Esophagus muscularis mucosa (tissue), 4 donors: ENCODE results near the gene SEMA5A. TPM values are rescaled to one million over a fixed set of nuclear protein-coding genes. Genes with fewer than 3 reads are reported as not detected.

Source experiments
- DNase-seq: peaks from one replicate; pipeline ENCODE4 v3.0.0-alpha.2; 2017; ENCODE audit errors: extremely low spot score
- H3K27ac ChIP-seq, 4 donors: fragments of 200-600 bp; sonication (generic); replicated peaks in 1 of 4; 1 replicate in 3 of 4; 2 replicates in 1 of 4; pipeline ENCODE4 v1.5.1; 2016 to 2019; ENCODE audit warnings: mild to moderate bottlenecking in 1 of 4
- H3K27me3 ChIP-seq, 4 donors: fragments of 200-600 bp; sonication (generic); one replicate each; pipeline versions ENCODE4 v1.5.1 to v1.6.0; 2016 to 2019
- H3K36me3 ChIP-seq, 4 donors: fragments of 200-600 bp; sonication (generic); one replicate each; pipeline ENCODE4 v1.5.1; 2016 to 2019
- H3K4me1 ChIP-seq, 4 donors: fragments of 200-600 bp; sonication (generic); one replicate each; pipeline ENCODE4 v1.5.1; 2016 to 2019
- H3K4me3 ChIP-seq, 4 donors: fragments of 200-600 bp; sonication (generic); 1 replicate in 2 of 4; 2 replicates in 2 of 4; pipeline ENCODE4 v1.5.1; 2016 to 2019; ENCODE audit warnings: mild to moderate bottlenecking in 4 of 4, moderate library complexity in 1 of 4
- H3K9me3 ChIP-seq, 4 donors: fragments of 200-600 bp; sonication (generic); 1 replicate in 3 of 4; 2 replicates in 1 of 4; pipeline ENCODE4 v1.5.1; 2016 to 2019
- CTCF ChIP-seq, 3 experiments: fragments of 200-600 bp in 2 of 3; fragments of 450-650 bp in 1 of 3; sonication (generic) in 2 of 3; IDR thresholded peaks; one replicate each; pipeline ENCODE4 v1.5.1; 2017 to 2019; ENCODE audit warnings: antibody characterized with exemption in 3 of 3, mild to moderate bottlenecking in 2 of 3, moderate library complexity in 1 of 3
- EP300 ChIP-seq: sonication (generic); formaldehyde crosslinking; IDR thresholded peaks from one replicate; pipeline ENCODE4 v1.6.1; 2017; ENCODE audit warnings: antibody characterized with exemption
- POLR2A ChIP-seq: fragments of 450-650 bp; IDR thresholded peaks from one replicate; pipeline ENCODE4 v1.6.1; 2017; ENCODE audit warnings: antibody characterized with exemption, moderate library complexity, mild to moderate bottlenecking, low read depth
- POLR2AphosphoS5 ChIP-seq, 2 donors: sonication (generic); formaldehyde crosslinking; IDR thresholded peaks; one replicate each; pipeline ENCODE4 v1.6.1; 2017; ENCODE audit warnings: antibody characterized with exemption in 2 of 2
- WGBS: methylation state at CpG from one replicate; pipeline ENCODE4 v1.1.5; 2018; 5-methylcytosine and 5-hydroxymethylcytosine counted together
- intact Hi-C: fragments of 100-400 bp; cut with DNase I; formaldehyde crosslinking; loops from one replicate; pipeline ENCODE4 v1.15.1; 2023
- total RNA-seq, 4 donors: library from RNA; depleted of rRNA; stranded (reverse); fragments of >200 nt; gene quantifications; one replicate each; pipeline versions ENCODE4 v1.1.0 to v1.2.1, GENCODE V29; 2016

SEMA5A gene
- total RNA-seq, 4 donors from 2014 or later: 2.1 to 5.6 (median 3.5) TPM

DNA sequence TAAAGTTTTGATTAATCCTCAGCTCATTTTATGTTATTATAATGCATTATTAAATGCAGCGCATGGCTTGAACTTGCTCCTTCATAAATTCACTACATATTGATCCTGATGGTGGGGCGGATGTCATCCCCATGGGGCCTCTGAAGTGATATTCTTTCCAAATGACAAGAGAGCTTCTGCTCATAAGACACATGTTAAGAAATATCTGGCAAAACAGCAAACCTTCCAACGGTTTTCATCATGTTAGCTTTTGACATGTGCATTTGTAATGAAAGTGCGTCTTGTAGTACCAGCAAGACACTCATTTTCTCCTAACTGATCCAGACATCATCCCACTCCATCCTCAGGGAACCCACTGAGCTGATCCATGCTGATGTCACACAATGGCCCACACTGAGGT is 45.7 kb downstream of the SEMA5A start:
- no peaks in the 10 kb centered on the region for H3K9me3 ChIP-seq
- H3K36me3 ChIP-seq: no peaks in the 10 kb centered on the region
- intact Hi-C loops: no loop called here
- H3K4me3 ChIP-seq: no peak overlapping the region
- TF ChIP-seq EP300: no peak
- no peak for TF ChIP-seq POLR2AphosphoS5 (IDR thresholded peaks at IDR 0.05)
- no peak for TF ChIP-seq CTCF (IDR thresholded peaks at IDR 0.05)
- no peak for TF ChIP-seq POLR2A
- no peak overlapping the region for H3K27ac ChIP-seq
- no peak for DNase-seq
- WGBS: 87% methylated on average over 4 of the region's 4 CpGs
- no peaks in the 10 kb centered on the region for H3K27me3 ChIP-seq
- H3K4me1 ChIP-seq: peaks cover 0 to 12% (median 0%) of the 10 kb centered on the region in 4 donors

- H3K27me3 ChIP-seq: no peaks in the 10 kb centered on the region
- peaks cover 0 to 11% (median 0%) of the 10 kb centered on the region in 4 donors for H3K4me1 ChIP-seq
- no peak for DNase-seq
- H3K4me3 ChIP-seq: no peak overlapping the region
- intact Hi-C loops: no loop called here
- no peaks in the 10 kb centered on the region for H3K9me3 ChIP-seq
- H3K36me3 ChIP-seq: no peaks in the 10 kb centered on the region
- no peak overlapping the region for H3K27ac ChIP-seq
- 83% methylated on average over 1 of the region's 1 CpG for WGBS
- TF ChIP-seq POLR2AphosphoS5 (IDR thresholded peaks at IDR 0.05): no peak
- no peak for TF ChIP-seq CTCF (IDR thresholded peaks at IDR 0.05)
- TF ChIP-seq POLR2A: no peak
- TF ChIP-seq EP300: no peak
Observed at GRCh38 chr5:9499498-9499876, 46.4 kb downstream of the SEMA5A start.

- intact Hi-C loops: no loop called here
- no peak for DNase-seq
- peaks cover 0 to 11% (median 0%) of the 10 kb centered on the region in 4 donors for H3K4me1 ChIP-seq
- TF ChIP-seq EP300: no peak
- no peak for TF ChIP-seq CTCF (IDR thresholded peaks at IDR 0.05)
- no peak for TF ChIP-seq POLR2A
- no peak for TF ChIP-seq POLR2AphosphoS5 (IDR thresholded peaks at IDR 0.05)
- no peaks in the 10 kb centered on the region for H3K27me3 ChIP-seq
- no peak overlapping the region for H3K27ac ChIP-seq
- no peak overlapping the region for H3K4me3 ChIP-seq
- no peaks in the 10 kb centered on the region for H3K9me3 ChIP-seq
- 92% methylated on average over 14 of the region's 14 CpGs for WGBS
- H3K36me3 ChIP-seq: no peaks in the 10 kb centered on the region
Observed at GRCh38 chr5:9498541-9499497, 47.1 kb downstream of the SEMA5A start.

DNA sequence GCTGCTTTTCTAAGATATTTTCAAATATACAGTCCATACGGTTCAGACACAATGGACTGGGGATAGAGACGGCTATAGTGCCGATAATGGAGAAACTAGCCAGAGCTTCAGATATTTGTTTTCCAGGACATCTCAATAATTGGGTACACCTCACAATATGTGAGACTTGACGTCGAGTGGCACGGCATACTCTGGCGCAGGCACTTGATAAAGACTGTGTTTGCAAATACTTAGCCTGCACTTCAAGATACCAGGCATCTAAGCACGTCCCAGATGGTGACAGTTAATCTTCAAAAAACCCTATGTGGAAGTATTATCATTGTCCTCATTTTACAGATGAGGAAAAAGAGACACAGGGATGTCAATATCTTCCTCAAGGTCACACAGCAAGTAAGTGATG is 48.5 kb downstream of the SEMA5A start:
- TF ChIP-seq CTCF (IDR thresholded peaks at IDR 0.05) (no peak), POLR2AphosphoS5 (IDR thresholded peaks at IDR 0.05) (no peak), POLR2A (no peak), EP300 (no peak)
- H3K9me3 ChIP-seq: no peaks in the 10 kb centered on the region
- no peaks in the 10 kb centered on the region for H3K36me3 ChIP-seq
- intact Hi-C loops: no loop called here
- no peak overlapping the region for H3K4me3 ChIP-seq
- no peaks in the 10 kb centered on the region for H3K27me3 ChIP-seq
- H3K4me1 ChIP-seq: peaks cover 0 to 3% (median 0%) of the 10 kb centered on the region in 4 donors
- 95% methylated on average over 8 of the region's 8 CpGs for WGBS
- DNase-seq: peak; percentile 10
- H3K27ac ChIP-seq: no peak overlapping the region
